Ishikawa (cell line): ENCODE measurements around the gene DNAJB12.

ENCODE experiments used
- EP300 ChIP-seq: IDR thresholded peaks from 2 replicates; pipeline ENCODE4 v1.6.1; 2012; ENCODE audit warnings: borderline replicate concordance
- RAD21 ChIP-seq: IDR thresholded peaks from 2 replicates; pipeline ENCODE4 v1.6.1; 2012; ENCODE audit warnings: low read depth
- TAF1 ChIP-seq: IDR thresholded peaks from 2 replicates; pipeline ENCODE4 v1.6.1; 2012; ENCODE audit warnings: low read depth, mild to moderate bottlenecking
- TF ChIP-seq, protein P1 (sequence below): IDR thresholded peaks from 2 replicates; pipeline ENCODE4 v1.6.1; 2012; ENCODE audit warnings: low read depth, mild to moderate bottlenecking

DNA sequence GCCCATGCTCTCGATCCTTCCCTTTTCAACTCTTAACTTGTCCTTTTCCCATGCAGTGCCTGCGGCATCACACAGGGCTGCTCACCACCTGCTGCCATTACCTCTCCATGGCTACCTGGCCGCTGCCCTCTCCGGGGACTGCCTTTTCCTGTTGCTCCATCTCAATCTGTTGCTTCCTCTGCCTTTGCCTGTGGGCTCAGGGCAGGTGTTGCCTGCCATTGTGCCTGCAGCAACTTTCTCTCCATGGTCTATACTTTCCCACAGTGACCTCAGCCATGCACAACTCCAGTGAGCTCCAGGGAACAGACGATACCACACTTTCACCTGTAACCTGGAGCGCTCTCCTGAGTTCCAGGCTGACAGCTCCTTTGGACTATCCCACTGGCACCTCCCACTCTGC is 3.2 kb downstream of the DNAJB12 start:
- TF ChIP-seq RAD21 = no peak
- TF ChIP-seq EP300 = no peak
- no peak for TF ChIP-seq TAF1
- TF ChIP-seq, protein P1, sequence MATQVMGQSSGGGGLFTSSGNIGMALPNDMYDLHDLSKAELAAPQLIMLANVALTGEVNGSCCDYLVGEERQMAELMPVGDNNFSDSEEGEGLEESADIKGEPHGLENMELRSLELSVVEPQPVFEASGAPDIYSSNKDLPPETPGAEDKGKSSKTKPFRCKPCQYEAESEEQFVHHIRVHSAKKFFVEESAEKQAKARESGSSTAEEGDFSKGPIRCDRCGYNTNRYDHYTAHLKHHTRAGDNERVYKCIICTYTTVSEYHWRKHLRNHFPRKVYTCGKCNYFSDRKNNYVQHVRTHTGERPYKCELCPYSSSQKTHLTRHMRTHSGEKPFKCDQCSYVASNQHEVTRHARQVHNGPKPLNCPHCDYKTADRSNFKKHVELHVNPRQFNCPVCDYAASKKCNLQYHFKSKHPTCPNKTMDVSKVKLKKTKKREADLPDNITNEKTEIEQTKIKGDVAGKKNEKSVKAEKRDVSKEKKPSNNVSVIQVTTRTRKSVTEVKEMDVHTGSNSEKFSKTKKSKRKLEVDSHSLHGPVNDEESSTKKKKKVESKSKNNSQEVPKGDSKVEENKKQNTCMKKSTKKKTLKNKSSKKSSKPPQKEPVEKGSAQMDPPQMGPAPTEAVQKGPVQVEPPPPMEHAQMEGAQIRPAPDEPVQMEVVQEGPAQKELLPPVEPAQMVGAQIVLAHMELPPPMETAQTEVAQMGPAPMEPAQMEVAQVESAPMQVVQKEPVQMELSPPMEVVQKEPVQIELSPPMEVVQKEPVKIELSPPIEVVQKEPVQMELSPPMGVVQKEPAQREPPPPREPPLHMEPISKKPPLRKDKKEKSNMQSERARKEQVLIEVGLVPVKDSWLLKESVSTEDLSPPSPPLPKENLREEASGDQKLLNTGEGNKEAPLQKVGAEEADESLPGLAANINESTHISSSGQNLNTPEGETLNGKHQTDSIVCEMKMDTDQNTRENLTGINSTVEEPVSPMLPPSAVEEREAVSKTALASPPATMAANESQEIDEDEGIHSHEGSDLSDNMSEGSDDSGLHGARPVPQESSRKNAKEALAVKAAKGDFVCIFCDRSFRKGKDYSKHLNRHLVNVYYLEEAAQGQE = no peak
